NCI-H2107 (cell line): Measurements from ENCODE around the gene THRAP3.
A peak's percentile ranks its signal among the peaks of the same experiment; 100 is the strongest.
"Not testable (repeated sequence)": the region's sequence is repeated elsewhere in the genome, so short reads cannot be mapped to it uniquely, and the experiment has no call there.

Experiments
- DNase-seq: peaks from one replicate; lab custom pipeline; 2025; lab: John Stamatoyannopoulos, UW

Gene THRAP3

DNA sequence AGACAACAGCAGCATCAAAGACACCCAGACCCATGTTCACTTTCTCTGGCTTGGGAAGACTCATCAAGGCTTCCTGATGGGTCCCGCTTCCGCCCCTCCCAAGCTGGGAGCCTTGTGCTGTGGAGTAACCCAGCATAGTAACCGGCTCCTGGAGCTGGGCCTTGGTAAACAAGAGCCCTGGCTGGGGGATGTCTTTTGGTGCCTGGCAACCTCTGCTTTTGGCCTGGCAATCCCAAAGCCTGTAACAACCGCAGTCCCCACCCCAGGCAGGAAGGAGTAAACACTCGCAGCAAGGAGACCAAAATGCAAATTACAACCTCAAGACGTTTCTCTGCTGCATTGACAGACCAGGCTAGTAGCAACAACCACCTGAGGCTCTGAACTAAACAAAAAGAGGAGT lies 16.9 kb upstream of the THRAP3 start:
- no peak for DNase-seq

DNA sequence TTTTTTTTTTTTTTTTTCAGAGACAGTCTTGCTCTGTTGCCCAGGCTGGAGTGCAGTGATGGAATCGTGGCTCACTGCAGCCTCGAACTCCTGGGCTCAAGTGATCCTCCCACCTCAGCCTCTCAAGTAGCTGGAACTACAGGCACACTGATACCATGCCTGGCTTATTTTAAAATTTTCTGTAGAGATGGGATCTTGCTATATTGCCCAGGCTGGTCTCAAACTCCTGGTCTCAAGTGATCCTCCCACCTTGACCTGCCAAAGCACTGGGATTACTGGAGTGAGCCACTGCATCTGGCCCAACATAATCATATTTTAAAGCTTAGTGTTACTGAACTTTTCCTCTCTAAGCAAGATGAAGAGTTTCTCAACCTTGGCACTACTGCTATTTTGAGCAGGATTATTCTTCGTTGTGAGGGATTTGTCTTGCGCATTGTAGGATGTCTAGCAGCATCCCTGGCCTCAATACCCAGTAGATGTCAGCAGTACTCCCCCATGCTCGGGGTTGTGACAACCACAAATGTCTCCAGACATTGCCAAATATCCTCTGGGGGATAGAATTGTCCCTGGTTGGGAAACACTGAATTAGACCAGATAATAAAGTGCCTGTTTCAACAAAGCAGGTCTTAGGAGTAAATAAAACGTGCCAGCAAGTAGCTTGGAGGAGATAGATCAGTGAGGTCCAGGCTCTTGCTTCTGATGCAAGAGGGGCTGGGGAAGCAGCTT lies 15.1 kb upstream of the THRAP3 start:
- no peak for DNase-seq

DNA sequence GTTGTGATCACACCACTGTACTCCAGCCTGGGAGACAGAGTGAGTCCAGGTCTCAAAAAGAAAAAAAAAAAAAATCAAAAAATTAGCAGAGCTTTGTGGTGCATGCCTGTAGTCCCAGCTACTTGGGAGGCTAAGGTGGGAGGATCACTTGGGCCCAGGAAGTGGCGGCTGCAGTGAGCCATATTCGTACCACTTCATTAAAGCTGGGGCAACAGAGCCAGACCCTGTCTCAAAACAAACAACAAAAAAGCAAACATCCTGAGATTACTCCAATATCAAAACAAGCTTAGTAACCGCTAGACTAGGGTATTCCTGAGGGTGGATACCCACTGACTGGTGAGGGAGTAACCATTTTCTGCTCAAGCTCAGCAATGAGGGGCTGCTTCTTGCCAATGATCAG lies 12.9 kb upstream of the THRAP3 start:
- no peak for DNase-seq

DNA sequence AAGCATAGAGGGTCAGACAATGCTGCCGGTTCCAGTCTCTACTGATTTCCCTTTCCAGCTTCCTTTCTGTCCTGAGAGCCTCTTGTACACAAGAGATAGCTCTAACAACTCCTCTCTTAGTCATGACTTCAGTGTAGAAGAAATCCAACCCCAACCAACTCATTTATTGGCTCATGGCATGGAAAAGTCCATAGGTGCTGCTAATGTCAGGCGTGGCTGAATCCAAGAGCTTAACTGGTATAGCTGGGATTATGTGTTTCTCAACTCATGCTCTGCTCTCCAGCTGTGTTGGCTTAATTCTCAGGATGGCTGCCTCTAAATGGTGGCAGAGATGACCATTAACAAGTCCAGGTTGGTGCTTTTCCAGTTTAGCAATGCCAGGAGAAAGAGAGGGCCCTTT lies 12.4 kb upstream of the THRAP3 start:
- no peak for DNase-seq

DNA sequence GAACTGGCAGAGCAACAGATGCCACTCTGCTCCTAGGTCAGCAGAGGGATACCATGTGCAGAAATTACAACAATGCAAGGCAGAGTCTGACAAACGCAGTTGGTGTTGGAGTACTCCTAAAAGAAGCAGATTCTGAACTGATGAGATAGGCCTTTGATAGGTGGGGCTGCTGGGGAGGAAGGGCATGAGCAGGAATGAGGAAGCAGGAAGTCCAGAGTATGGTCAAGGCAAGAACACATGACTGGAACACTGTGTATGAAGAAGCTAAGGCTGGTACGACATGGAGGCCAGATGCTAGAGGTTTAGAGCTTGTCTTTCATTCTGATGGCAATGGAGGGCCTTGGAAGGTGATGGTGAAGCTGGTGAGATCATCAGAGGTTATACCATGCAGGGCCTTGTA lies 11.5 kb upstream of the THRAP3 start:
- no peak for DNase-seq

DNA sequence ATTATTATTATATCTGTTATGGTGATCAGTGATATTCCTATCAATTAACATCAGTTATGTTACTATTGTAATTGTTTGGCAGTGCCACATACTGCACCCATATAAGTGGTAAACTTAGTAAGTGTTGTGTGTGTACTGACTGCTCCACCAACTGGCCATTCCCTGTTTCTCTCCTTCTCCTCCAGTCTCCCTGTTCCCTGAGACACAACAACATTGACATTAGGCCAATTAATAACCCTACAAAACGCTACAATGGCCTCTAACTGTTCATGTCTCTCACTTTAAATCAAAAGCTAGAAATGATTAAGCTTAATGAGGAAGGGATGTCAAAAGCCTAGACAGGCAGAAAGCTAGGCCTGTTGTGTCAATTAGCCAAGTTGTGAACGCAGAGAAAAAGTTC lies 6.6 kb upstream of the THRAP3 start:
- no peak for DNase-seq

DNA sequence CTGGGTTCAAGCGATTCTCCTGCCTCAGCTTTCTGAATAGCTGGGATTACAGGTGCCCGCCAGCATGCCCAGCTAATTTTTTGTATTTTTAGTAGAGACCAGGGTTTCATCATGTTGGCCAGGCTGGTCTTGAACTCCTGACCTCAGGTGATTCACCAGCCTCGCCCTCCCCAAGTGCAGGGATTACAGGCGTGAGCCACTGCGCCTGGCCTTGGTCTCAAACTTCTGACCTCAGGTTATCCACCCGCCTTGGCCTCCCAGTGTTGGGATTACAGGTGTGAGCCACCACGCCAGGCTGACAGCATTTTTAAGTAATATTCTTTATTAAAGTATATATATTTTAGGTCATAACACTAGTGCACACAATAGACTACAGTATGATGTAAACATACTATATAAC lies 2.3 kb upstream of the THRAP3 start:
- DNase-seq = not testable (repeated sequence)

DNA sequence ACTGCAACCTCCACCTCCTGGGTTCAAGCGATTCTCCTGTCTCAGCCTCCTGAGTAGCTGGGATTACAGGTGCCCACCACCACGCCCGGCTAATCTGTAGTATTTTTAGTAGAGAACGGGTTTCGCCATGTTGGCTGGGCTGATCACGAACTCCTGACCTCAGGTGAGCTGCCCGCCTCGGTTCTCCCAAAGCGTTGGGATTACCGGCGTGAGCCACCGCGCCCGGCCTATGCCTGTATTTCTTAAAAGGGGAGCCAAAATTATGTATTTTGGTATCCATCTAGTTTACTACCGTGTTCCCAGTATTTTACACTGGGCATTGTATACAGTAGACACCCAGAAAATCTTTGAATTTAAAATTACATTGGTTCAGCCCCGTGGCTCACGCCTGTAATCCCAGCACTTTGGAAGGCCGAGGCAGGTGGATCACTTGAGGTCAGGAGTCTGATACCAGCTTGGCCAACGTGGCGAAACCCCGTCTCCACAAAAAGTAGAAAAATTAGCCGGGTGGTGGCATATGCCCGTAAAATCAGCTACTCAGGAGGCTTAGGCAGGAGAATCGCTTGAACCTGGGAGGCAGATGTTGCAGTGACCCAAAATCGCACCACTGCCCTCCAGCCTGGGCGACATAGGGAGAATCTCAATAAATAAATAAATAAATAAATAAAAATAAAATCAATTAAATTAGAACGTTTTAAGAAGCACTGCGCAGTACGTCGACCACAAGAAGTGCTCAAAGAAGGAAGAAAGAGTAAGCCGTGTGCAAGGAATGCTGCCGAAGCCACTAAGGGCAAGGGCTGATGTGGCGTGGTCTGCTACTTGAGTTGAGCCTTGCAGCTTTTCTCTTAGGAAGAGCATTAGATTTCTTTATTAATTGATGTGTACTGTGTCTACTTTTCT lies 1.5 kb upstream of the THRAP3 start:
- DNase-seq = no peak

DNA sequence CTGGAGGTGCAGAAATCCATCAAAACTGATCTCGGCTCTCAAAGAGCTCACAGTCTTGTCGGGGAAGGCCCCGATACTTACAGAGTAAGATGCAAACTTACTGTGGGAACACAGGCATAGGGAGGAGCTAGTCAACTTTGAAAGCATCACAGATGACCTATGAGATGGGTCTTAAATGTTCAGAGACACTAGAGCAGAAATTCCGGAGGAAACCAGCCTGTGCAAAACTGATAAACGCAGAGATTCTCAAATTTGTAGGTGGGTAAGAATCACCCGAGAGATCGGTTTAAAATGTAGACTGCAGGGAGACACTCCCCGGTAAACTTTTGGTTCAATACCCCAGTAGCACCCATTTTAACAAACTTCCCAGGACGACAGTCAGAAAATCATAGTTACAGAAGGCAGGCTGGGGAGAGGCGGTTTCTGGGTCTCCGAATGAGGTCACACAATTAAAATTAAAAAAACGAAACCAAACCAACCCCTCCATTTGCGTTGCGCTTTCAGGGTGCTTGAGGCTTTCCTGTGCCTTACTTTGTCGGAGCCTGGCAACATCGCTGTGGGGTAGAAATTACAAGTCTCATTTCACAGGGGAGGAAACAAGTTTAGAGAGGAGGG lies 755 bp upstream of the THRAP3 start:
- no peak for DNase-seq

DNA sequence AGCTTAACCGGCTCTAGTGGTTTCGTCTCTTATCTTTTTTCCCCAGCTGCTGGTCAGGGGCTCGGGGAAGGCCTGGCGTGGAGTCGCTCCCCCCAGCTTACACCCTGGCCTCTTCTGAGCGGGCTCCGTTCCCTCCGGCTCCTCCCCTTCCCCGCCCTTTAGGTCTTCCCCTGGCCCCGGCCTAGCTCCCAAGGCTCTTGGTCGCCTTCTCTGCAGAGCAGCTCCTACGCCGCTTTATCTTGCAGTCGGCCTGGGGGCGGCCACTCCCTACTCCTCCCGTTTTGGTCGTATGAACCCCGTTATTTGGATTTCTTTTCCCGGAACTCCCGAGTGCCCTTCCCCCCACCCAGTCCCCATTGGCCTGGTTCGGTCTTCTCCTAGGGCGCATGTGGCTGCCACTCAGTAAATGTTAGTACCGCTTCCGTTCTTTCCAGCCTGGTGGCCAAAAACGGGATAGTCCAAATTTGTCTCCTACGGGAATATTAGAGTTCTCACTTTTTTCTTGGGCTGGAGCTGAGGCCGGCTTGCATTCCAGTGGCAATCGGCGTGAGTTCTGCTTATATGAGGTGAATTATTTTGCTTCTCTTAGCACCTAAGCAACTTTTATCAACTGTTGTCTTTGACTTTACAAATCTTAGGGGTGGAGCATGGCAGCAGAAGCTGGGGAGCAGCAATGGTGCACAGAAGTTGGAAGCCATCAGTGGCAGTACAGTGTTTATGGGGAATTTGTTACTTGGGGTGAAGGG lies 467 bp downstream of the THRAP3 start:
- peak; percentile 63 for DNase-seq

DNA sequence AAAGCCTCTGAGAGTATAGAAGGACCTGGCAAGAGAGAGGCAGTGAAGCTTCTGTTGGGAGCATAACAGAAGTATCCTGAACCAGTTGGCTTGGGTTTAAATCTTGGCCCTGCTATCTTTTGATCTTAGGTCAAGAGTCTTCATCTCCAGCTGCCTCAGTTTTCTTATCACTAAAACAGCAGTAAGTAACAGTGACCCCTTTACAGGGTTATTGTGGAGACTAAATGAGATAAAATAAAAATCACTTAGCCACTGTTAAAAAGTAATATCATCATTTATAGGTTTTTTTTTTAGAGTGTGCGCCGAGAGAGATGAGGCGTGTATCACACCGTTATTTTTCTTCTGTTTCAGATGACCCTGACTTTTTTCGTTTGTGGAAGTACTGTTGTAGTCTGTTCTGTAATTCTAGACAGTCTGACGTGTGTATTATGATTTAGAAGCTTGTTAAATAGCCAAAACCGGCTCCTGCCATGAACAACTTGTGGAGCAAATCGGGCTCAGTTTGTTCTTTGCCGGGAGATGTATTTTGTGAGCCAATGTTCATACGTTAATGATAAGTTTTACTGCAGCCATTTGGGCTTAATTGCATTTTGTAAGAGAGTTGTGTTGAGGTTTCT lies 1.1 kb downstream of the THRAP3 start:
- no peak for DNase-seq

DNA sequence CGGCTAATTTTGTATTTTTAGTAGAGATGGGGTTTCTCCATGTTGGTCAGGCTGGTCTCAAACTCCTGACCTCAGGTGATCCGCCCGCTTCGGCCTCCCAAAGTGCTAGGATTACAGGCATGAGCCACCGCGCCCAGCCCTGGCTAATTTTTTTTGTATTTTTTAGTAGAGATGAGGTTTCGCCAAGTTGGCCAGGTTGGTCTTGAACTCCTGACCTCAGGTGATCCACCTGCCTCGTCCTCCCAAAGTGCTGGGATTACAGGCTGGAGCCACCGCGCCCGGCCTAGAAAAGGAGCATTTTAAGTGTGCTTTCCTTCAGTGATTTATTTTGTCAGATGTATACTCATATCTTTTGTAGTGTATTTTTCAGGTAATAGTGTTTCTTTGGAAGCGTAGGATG lies 6.0 kb downstream of the THRAP3 start:
- DNase-seq = not testable (repeated sequence)

DNA sequence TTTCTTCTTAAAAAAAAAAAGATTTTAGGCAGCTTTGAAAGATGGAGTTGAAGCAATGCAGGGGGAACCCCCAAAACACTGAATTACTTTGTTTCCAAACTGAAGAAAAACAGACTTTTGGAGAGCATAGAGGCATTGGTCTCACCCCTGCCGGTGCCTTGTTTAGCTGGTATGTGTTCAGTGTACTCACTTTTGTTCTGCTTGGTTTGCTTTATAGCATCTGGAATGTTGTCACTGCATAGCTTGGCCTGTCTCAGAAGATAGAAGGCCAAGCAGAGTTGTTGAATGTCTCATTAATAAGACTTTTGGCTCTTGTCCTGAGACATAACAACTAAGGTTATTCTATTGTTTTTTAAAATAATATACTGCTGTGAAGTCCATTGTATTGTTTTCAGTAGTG lies 6.9 kb downstream of the THRAP3 start:
- no peak for DNase-seq

DNA sequence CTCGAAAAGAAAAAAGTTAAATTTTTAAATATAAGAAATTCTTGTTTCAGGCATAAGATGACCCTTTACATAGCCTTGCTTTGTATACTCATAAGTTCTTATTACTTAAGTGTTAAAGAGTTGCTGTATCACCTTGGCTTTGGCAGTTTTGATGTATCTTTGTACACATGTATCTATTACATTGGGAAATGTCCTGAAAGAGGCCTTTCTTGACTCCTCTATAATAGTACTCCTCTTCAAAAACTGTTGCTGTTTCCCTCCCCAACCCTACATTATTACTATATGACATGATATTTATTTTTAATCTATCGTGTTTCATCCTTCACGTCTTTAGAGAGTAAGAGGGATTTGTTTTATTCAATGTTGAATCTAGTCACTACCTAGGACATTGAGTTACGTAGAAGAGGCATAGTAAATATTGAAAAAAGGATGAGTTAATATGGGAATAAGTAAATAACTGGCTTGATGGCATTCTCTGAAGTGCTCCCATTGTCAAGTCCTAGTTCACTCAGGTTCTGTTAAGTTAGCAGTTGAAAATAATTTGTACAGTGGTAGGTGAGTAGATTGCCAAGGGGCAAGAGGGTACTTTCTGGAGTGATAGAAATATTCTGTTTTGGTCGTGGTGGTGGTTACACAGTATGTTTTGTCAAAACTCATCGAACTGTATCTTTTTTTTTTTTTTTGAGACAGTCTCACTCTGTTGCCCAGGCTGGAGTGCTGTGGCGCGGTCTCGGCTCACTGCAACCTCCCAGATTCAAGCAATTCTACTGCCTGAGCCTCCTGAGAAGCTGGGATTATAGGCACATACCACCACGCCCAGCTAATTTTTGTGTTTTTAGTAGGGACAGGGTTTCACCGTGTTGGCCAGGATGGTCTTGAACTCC lies 8.2 kb downstream of the THRAP3 start:
- no peak for DNase-seq

DNA sequence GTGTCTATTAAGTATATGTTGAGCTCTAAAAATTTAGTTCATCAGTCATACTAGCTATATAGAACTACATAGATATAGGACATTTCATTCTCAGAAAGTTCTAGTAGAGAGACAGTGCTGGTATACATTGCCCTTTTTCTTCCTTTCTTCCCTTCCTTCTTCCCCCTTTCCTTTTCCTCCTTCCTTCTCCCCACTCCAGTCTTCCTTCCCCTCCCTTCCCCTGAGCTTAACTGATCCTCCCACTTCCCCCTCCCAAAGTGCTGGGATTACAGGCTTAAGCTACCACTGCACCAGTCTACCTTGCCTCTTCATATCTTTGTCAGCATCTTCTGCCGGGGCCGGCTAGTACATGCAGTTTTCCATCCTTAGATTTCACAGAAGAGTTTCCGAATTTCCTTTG lies 12.1 kb downstream of the THRAP3 start:
- no peak for DNase-seq

DNA sequence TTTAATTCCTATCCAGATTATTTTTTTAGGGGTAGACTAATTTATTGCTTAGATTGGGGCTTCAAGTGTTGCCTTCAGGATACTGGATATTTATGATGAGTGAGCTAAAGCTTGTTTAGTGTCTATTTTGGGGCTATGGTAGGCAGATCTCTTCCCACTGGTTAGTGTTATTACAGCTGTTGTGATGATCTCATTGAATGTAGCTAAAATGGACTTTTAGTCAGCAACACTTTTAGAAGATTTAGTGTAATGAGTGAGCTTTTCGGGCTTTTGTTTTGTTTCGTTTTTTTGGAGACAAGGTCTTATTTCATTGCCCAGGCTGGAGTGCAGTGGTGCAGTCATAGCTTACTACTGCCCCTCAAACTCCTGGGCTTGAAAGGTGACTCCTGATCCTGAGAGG lies 14.2 kb downstream of the THRAP3 start:
- no peak for DNase-seq

DNA sequence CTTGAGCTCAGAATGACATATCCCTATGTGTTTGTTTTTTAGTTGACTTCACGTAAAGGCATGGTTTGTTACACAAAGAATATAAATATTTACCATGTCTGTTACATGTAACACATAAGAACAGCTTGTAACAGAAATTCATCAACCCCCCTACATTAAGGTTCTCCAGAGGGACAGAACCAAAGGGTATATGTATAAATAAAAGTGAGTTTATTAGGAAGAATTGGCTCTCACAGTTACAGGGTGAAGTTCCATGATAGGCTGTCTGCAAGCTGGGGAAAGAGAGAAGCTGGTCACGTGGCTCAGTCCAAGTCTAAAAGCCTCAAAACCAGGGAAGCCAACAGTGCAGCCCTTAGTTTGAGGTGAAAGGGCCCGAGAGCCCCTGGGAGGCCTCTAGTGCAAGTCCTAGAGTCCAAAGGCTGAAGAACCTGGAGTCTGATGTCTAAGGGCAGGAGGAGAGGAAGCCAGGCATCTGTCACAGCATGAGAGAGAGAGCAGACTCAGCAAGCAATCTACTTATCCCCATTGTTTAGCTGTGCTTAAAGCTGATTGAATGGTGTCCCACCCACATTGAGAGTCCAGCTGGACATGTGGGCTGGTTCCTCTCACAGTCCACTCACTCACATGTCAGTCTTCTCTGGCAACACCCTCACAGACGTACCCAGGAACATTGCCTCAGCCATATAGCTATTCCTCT lies 15.8 kb downstream of the THRAP3 start:
- DNase-seq = no peak

DNA sequence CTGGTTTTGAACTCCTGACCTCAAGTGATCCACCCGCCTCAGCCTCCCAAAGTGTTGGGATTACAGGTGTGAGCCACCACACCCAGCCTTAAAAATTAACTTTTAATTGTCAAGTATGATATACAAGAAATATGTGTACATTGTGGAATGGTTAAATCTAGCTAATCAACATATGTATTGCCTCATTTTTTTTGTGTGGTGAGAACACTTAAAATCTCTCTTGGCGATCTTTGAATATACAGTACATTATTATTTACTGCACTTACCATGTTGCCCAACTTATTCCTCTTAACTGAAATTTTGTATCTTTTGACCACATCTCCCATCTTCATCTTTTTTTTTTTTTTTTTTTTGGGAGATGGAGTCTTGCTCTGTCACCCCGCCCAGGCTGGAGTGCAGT lies 23.3 kb downstream of the THRAP3 start:
- DNase-seq = no peak

DNA sequence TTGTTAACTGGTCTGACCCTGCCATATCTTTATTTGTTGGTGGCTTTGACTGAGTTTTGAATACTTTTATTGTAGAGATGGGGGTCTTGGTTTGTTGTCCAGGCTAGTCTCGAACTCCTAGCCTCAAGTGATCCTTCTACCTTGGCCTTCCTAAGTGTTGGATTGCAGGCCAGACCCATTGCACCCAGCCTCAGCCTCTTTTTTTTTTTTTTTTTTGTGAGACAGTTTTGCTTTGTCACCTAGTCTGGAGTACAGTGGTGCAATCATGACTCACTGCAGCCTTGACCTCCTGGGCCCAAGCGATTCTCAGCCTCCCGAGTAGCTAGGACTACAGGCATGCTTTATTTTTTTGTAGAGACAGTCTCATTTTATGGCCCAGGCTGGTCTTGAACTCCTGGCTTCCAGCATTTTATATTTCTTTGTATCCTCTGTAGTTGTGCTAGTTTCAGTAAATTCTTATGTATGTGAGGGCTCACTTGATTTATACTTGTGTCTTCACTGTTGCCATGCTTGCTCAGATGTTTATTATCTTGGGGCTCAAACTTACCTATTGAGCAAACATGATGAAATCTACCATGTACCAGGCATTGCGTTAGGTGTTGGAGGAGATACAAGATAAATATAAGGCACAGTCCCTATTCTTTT lies 24.1 kb downstream of the THRAP3 start:
- no peak for DNase-seq
